Muscle of leg (tissue), 11 donors: ENCODE results near the gene S100A9. TPM values are rescaled to one million over a fixed set of nuclear protein-coding genes. Genes with fewer than 3 reads are reported as not detected.
"Not testable (repeated sequence)": the region's sequence is repeated elsewhere in the genome, so short reads cannot be mapped to it uniquely, and the experiment has no call there.

Source experiments
- DNase-seq: peaks from one replicate; pipeline ENCODE4 v3.0.0; 2013
- H3K27ac ChIP-seq: one replicate; pipeline ENCODE4 v1.5.1; 2013; ENCODE audit warnings: mild to moderate bottlenecking, low read length, control low read depth
- H3K27me3 ChIP-seq: one replicate; pipeline ENCODE4 v1.6.1; 2013; ENCODE audit warnings: low read length; ENCODE audit not compliant: control insufficient read depth, insufficient read depth
- H3K36me3 ChIP-seq: one replicate; pipeline ENCODE4 v1.6.1; 2013; ENCODE audit warnings: low read length; ENCODE audit not compliant: control insufficient read depth, insufficient read depth
- H3K4me1 ChIP-seq: one replicate; pipeline ENCODE4 v1.6.1; 2013; ENCODE audit warnings: low read length; ENCODE audit not compliant: control insufficient read depth, insufficient read depth
- H3K4me3 ChIP-seq: one replicate; pipeline ENCODE4 v1.5.1; 2013; ENCODE audit warnings: low read length, control low read depth
- H3K9me3 ChIP-seq: replicated peaks from 2 replicates; pipeline ENCODE4 v1.6.1; 2013; ENCODE audit warnings: low read depth, low read length; ENCODE audit not compliant: control insufficient read depth
- WGBS: methylation state at CpG from one replicate; pipeline ENCODE4 v1.1.5; 2013; ENCODE audit warnings: missing lambda C conversion rate; ENCODE audit not compliant: insufficient coverage; 5-methylcytosine and 5-hydroxymethylcytosine counted together
- polyA plus RNA-seq, 8 donors: library from polyadenylated mRNA; unstranded; fragments of 120-200 nt; gene quantifications; one replicate each; pipeline versions ENCODE4 v1.2.1 to v1.2.3, GENCODE V29; 2013; ENCODE audit warnings: inconsistent platforms in 1 of 8, low replicate concordance in 1 of 8; ENCODE audit not compliant: insufficient read length in 8 of 8, insufficient read depth in 1 of 8
- total RNA-seq: library from RNA; stranded (reverse); fragments of 120-200 nt; gene quantifications from one replicate; pipeline ENCODE4 v1.2.4, GENCODE V29; 2013

Gene S100A9
- total and polyA plus RNA-seq, 9 donors = 17.8 to 47.3 (median 25.7) TPM

GRCh38 chr1:153404086-153404635, 46.5 kb downstream of the S100A9 start:
- DNase-seq = no peak
- H3K4me3 ChIP-seq = no peak overlapping the region
- no peaks in the 10 kb centered on the region for H3K36me3 ChIP-seq
- WGBS = 70% methylated on average over 4 of the region's 7 CpGs
- no peak overlapping the region for H3K27ac ChIP-seq
- peaks cover 2% of the 10 kb centered on the region for H3K27me3 ChIP-seq
- no peaks in the 10 kb centered on the region for H3K4me1 ChIP-seq
- H3K9me3 ChIP-seq = no peaks in the 10 kb centered on the region

- 24% methylated on average over 11 of the region's 15 CpGs for WGBS
- DNase-seq = no peak
- Histone ChIP-seq H3K9me3 (no peaks in the 10 kb centered on the region), H3K4me3 (no peak overlapping the region), H3K36me3 (no peaks in the 10 kb centered on the region), H3K27ac (no peak overlapping the region), H3K4me1 (no peaks in the 10 kb centered on the region), H3K27me3 (peaks cover 2% of the 10 kb centered on the region)
Observed at GRCh38 chr1:153404768-153405167, 47.1 kb downstream of the S100A9 start.

DNA sequence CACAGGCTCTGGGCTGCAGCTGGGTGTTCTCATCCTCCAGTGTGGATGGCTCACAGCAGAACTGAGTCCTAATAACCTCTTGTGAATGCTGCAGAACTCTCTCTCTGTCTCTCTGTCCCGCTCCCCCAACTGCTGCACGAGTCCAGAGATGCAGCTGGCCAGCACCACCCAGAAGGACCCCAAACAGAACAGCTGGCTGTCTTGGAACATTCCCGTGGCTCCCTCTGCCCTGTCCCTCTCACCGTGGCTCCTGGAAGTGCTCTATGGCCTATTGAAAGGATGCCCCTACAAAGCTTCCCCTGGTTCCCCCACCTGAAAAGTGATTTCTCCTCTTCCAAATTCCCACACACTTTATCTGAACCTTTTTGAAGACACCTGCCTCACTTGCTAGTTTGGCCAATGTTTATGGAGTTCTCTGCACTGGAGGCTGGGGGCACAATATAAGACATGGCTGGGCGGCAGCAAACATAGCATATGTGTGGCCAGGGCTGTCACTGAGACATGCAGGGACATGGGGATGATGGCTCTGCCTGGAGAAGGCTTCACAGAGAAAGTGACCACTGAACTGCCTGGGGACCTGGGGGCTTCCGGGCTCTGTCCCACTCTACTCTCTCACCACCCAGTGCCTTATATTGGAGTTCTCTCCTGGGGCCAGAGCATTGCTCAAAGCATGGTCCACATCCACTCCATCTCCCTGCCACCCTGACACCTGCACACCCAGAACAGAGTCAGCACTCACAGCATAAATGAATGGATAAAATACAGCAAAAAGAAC, 48.4 kb downstream of the S100A9 start:
- 79% methylated on average over 3 of the region's 6 CpGs for WGBS
- not testable (repeated sequence) for H3K4me1 ChIP-seq, H3K27ac ChIP-seq, H3K9me3 ChIP-seq, H3K4me3 ChIP-seq, DNase-seq, H3K36me3 ChIP-seq, H3K27me3 ChIP-seq

DNA sequence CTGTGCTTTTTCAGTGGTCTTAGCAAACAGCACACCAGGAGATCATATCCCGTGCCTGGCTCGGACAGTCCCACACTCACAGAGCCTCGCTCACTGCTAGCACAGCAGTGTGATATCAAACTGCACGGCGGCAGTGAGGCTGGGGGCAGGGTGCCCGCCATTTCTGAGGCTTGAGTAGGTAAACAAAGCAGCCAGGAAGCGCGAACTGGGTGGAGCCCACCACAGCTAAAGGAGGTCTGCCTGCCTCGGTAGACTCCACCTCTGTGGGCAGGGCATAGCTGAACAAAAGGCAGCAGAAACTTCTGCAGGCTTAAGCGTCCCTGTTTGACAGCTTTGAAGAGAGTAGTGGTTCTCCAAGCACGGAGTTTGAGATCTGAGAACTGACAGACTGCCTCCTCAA, 49.6 kb downstream of the S100A9 start:
- H3K27ac ChIP-seq, H3K4me1 ChIP-seq, H3K4me3 ChIP-seq, H3K9me3 ChIP-seq, H3K36me3 ChIP-seq, DNase-seq, H3K27me3 ChIP-seq: not testable (repeated sequence)
- WGBS = 77% methylated on average over 10 of the region's 11 CpGs

Other genes with a start within 250 kb of the S100A9 start
- gene SPRR2F, start 244.3 kb upstream of the S100A9 start, total RNA-seq = not detected
- gene SPRR2F, start 244.3 kb upstream of the S100A9 start, polyA plus RNA-seq = under 1 TPM in 1 of 8 donors, not detected in 7; 0.28 TPM
- gene SPRR2G, start 207.0 kb upstream of the S100A9 start, total RNA-seq = not detected
- not detected for gene SPRR2G, start 207.0 kb upstream of the S100A9 start, polyA plus RNA-seq
- not detected for gene LELP1, start 154.4 kb upstream of the S100A9 start, total RNA-seq
- gene LELP1, start 154.4 kb upstream of the S100A9 start, polyA plus RNA-seq = not detected
- gene PRR9, start 140.3 kb upstream of the S100A9 start, total RNA-seq = not detected
- gene PRR9, start 140.3 kb upstream of the S100A9 start, polyA plus RNA-seq = not detected
- not detected for gene LORICRIN, start 98.2 kb upstream of the S100A9 start, total RNA-seq
- gene LORICRIN, start 98.2 kb upstream of the S100A9 start, polyA plus RNA-seq = not detected
- gene PGLYRP3, start 44.9 kb upstream of the S100A9 start, total RNA-seq = not detected
- under 1 TPM in 1 of 8 donors, not detected in 7; 0.56 TPM for gene PGLYRP3, start 44.9 kb upstream of the S100A9 start, polyA plus RNA-seq
- gene PGLYRP4, start 9.0 kb upstream of the S100A9 start, total RNA-seq = not detected
- gene PGLYRP4, start 9.0 kb upstream of the S100A9 start, polyA plus RNA-seq = under 1 TPM in 1 of 8 donors, not detected in 7; 0.74 TPM
- 1.4 TPM for gene S100A12, start 17.8 kb downstream of the S100A9 start, total RNA-seq
- 1 to 10 TPM; 1.7 to 4.6 (median 2.9) TPM for gene S100A12, start 17.8 kb downstream of the S100A9 start, polyA plus RNA-seq
- gene S100A8, start 33.2 kb downstream of the S100A9 start, total RNA-seq = 6.6 TPM
- gene S100A8, start 33.2 kb downstream of the S100A9 start, polyA plus RNA-seq = 10 to 100 TPM; 12.8 to 31.9 (median 19.8) TPM
- gene S100A7A, start 58.7 kb downstream of the S100A9 start, total RNA-seq = not detected
- gene S100A7A, start 58.7 kb downstream of the S100A9 start, polyA plus RNA-seq = not detected
- not detected for gene S100A7, start 102.8 kb downstream of the S100A9 start, total RNA-seq
- not detected for gene S100A7, start 102.8 kb downstream of the S100A9 start, polyA plus RNA-seq
- 415 TPM for gene S100A6, start 178.1 kb downstream of the S100A9 start, total RNA-seq
- 100 to 1,000 TPM; 182 to 300 (median 257) TPM for gene S100A6, start 178.1 kb downstream of the S100A9 start, polyA plus RNA-seq
- gene S100A5, start 183.1 kb downstream of the S100A9 start, total RNA-seq = not detected
- under 1 TPM in 1 of 8 donors, not detected in 7; 0.31 TPM for gene S100A5, start 183.1 kb downstream of the S100A9 start, polyA plus RNA-seq
- gene S100A4, start 188.0 kb downstream of the S100A9 start, total RNA-seq = 238 TPM
- 100 to 1,000 TPM; 188 to 266 (median 208) TPM for gene S100A4, start 188.0 kb downstream of the S100A9 start, polyA plus RNA-seq
- gene S100A3, start 191.4 kb downstream of the S100A9 start, total RNA-seq = 0.31 TPM
- 1 to 10 TPM in 1 of 8 donors, under 1 TPM in 7; 0.30 to 1.4 (median 0.67) TPM for gene S100A3, start 191.4 kb downstream of the S100A9 start, polyA plus RNA-seq
- 3.4 TPM for gene S100A2, start 208.0 kb downstream of the S100A9 start, total RNA-seq
- 1 to 10 TPM; 1.4 to 5.0 (median 1.8) TPM for gene S100A2, start 208.0 kb downstream of the S100A9 start, polyA plus RNA-seq